ENCODE measurements around the gene TMPRSS7. TPM values are rescaled to one million over a fixed set of nuclear protein-coding genes. Genes with fewer than 3 reads are reported as not detected.
A peak's percentile ranks its signal among the peaks of the same experiment; 100 is the strongest.

TMPRSS7 gene
- total and polyA plus RNA-seq, 12 donors = not detected

- Histone ChIP-seq H3K9me3 (no peaks in the 10 kb centered on the region), H3K4me3 (no peak overlapping the region), H3K27ac (peak overlapping the region in 3 of 10 donors; percentile 12 to 25 (median 16)), H3K4me1 (peaks cover 4 to 38% (median 18%) of the 10 kb centered on the region in 9 donors), H3K36me3 (peaks cover 0 to 6% (median 0%) of the 10 kb centered on the region in 9 donors), H3K27me3 (no peaks in the 10 kb centered on the region)
- WGBS, 2 donors = 67 to 87% methylated on average over 1 of the region's 1 CpG
- peak in 2 of 8 donors; percentile 7 to 20 for ATAC-seq
- TF ChIP-seq CTCF (IDR thresholded peaks at IDR 0.05) = no peak
- DNase-seq = no peak
- intact Hi-C loops (cut with DNase I) = loop anchor here in 1 of 10 donors (10.0 kb wide), 1 partner anchor 158 kb away; no protein-coding TSS in a partner anchor
Observed at GRCh38 chr3:112126511-112126911, 92.0 kb downstream of the TMPRSS7 start.

- 48 to 50% methylated on average over 10 of the region's 10 CpGs for WGBS, 2 donors
- Histone ChIP-seq H3K27ac (peak overlapping the region in 1 of 10 donors; percentile 16), H3K9me3 (no peaks in the 10 kb centered on the region), H3K36me3 (peaks cover 0 to 6% (median 0%) of the 10 kb centered on the region in 9 donors), H3K27me3 (no peaks in the 10 kb centered on the region), H3K4me1 (peaks cover 4 to 48% (median 19%) of the 10 kb centered on the region in 9 donors), H3K4me3 (peak overlapping the region in 4 of 10 donors; percentile 3 to 19 (median 5))
- intact Hi-C loops (cut with DNase I) = loop anchor here in 1 of 10 donors (10.0 kb wide), 1 partner anchor 157 kb away; no protein-coding TSS in a partner anchor
- ATAC-seq = peak in 3 of 8 donors; percentile 34 to 51 (median 34)
- no peak for DNase-seq
- TF ChIP-seq CTCF (IDR thresholded peaks at IDR 0.05) = no peak
Observed at GRCh38 chr3:112127522-112128494, 93.3 kb downstream of the TMPRSS7 start.

DNA sequence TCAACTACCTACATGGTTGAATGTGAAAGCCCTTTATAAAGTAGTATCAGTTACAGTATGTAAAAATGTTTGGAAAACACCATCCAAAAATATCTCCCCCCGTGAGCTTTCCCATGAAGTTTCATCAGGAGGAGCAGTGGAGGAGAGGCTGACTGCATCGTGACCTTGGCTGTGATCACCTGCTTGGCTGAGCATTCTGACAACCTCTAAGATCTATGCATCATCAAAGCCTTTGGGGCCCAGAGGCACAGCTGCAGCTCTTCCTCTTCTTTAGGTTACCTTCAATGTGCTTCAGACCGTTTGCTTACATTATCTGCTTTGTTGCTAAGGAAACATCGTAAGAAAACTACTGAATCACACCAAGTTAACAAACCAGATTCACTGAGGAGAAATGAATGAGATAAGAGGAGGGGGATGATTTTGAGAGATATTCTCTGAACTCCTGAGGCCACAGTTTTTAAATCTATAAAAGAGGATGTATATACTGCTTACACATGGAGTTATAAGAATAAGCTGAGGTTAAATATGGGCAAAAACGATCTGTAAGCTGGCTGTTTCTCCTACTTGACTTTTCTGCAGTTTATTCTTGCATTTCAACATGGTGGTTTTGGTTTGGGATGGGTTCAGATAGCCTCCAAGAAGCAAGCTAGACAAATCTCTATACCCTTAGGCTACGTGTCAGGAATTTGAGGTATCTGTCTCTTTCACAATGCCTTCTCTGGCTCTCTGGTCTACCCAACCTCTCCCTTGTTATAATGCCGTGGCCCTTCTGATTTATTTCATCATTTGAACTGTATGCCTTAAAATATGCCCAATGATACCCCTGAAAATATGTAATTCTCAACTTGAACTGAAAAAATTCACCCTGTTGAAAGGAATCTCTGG, 94.5 kb downstream of the TMPRSS7 start:
- ATAC-seq (no peak), DNase-seq (no peak)
- peaks cover 4 to 55% (median 19%) of the 10 kb centered on the region in 9 donors for H3K4me1 ChIP-seq
- TF ChIP-seq CTCF (IDR thresholded peaks at IDR 0.05) = no peak
- H3K36me3 ChIP-seq = peaks cover 0 to 6% (median 0%) of the 10 kb centered on the region in 9 donors
- no peak overlapping the region for H3K27ac ChIP-seq
- WGBS, 2 donors = 77 to 84% methylated on average over 7 of the region's 7 CpGs
- no peak overlapping the region for H3K4me3 ChIP-seq
- H3K27me3 ChIP-seq = no peaks in the 10 kb centered on the region
- no peaks in the 10 kb centered on the region for H3K9me3 ChIP-seq
- intact Hi-C loops (cut with DNase I) = loop anchor here in 1 of 10 donors (10.0 kb wide), 1 partner anchor 156 kb away; no protein-coding TSS in a partner anchor
